Measurements from ENCODE around the gene HSD17B10.
"Not testable (repeated sequence)": the region's sequence is repeated elsewhere in the genome, so short reads cannot be mapped to it uniquely, and the experiment has no call there.

The HSD17B10 gene

GRCh38 chrX:53437206-53437605, 3.0 kb upstream of the HSD17B10 start:
- DNase-seq (ENCODE audit: low read depth), result no peak

GRCh38 chrX:53435997-53436396, 1.8 kb upstream of the HSD17B10 start:
- DNase-seq (ENCODE audit: low read depth), result no peak

GRCh38 chrX:53430231-53430630, 3.9 kb downstream of the HSD17B10 start:
- no peak for DNase-seq (ENCODE audit: low read depth)

- no peak for DNase-seq (ENCODE audit: low read depth)
These were observed 4.4 kb downstream of the HSD17B10 start for GRCh38 chrX:53429755-53430154.

- DNase-seq (ENCODE audit: low read depth), result no peak
These were observed 11.3 kb downstream of the HSD17B10 start, which contains the start of gene RIBC1 for GRCh38 chrX:53422861-53423306. Gene RIBC1 (plus strand): TSS chrX:53422873. CDS start chrX:53426277, 3,404 bp downstream.

GRCh38 chrX:53422086-53422860, 11.9 kb downstream of the HSD17B10 start, which contains the start of gene SMC1A:
Gene SMC1A (minus strand): TSS chrX:53422654. CDS start chrX:53422600, 54 bp downstream.
- peak; percentile 96 for DNase-seq (ENCODE audit: low read depth)

- no peak for DNase-seq (ENCODE audit: low read depth)
These were observed 12.4 kb downstream of the HSD17B10 start for GRCh38 chrX:53421772-53422085.

GRCh38 chrX:53421125-53421524, 13.0 kb downstream of the HSD17B10 start:
- DNase-seq (ENCODE audit: low read depth), result no peak

GRCh38 chrX:53420351-53420750, 13.8 kb downstream of the HSD17B10 start:
- DNase-seq (ENCODE audit: low read depth), result not testable (repeated sequence)

- no peak for DNase-seq (ENCODE audit: low read depth)
These were observed 21.7 kb downstream of the HSD17B10 start for GRCh38 chrX:53412446-53412845.

GRCh38 chrX:53403535-53403934, 30.6 kb downstream of the HSD17B10 start:
- DNase-seq (ENCODE audit: low read depth), result no peak

GRCh38 chrX:53398216-53398615, 36.0 kb downstream of the HSD17B10 start:
- no peak for DNase-seq (ENCODE audit: low read depth)

GRCh38 chrX:53395605-53396298, 38.4 kb downstream of the HSD17B10 start:
- no peak for DNase-seq (ENCODE audit: low read depth)

GRCh38 chrX:53383376-53384076, 50.6 kb downstream of the HSD17B10 start:
- no peak for DNase-seq (ENCODE audit: low read depth)

Data from stimulated activated CD8-positive, alpha-beta memory T cell treated with anti-CD3 and anti-CD28 coated beads, Interleukin-4, amount 100 ng/mL, for 24 hours (primary cell).